22Rv1 (cell line): ENCODE data around the gene CD58.
"Not testable (repeated sequence)": the region's sequence is repeated elsewhere in the genome, so short reads cannot be mapped to it uniquely, and the experiment has no call there.

Experiments
- ZFX ChIP-seq: fragments of 450-650 bp; IDR thresholded peaks from 2 replicates; pipeline ENCODE4 v1.6.1; 2017; ENCODE audit warnings: antibody characterized with exemption, borderline replicate concordance
- TF ChIP-seq, protein P1 (sequence below): fragments of 450-650 bp; IDR thresholded peaks from 2 replicates; pipeline ENCODE4 v1.5.1; 2017; ENCODE audit warnings: mild to moderate bottlenecking

DNA sequence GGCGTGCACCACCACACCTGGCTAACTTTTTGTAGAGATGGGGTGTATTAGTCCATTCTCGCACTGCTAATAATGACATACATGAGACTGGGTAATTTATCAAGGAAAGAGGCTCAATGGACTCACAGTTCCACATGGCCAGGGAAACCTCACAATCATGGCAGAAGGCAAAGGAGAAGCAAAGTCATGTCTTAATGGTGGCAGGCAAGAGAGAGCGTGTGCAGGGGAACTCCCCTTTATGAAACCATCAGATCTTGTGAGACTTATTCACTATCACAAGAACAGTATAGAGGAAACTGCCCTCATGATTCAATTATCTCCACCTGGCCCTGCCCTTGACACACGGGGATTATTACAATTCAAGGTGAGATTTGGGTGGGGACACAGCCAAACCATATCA lies 8.4 kb downstream of the CD58 start:
- TF ChIP-seq, protein P1, sequence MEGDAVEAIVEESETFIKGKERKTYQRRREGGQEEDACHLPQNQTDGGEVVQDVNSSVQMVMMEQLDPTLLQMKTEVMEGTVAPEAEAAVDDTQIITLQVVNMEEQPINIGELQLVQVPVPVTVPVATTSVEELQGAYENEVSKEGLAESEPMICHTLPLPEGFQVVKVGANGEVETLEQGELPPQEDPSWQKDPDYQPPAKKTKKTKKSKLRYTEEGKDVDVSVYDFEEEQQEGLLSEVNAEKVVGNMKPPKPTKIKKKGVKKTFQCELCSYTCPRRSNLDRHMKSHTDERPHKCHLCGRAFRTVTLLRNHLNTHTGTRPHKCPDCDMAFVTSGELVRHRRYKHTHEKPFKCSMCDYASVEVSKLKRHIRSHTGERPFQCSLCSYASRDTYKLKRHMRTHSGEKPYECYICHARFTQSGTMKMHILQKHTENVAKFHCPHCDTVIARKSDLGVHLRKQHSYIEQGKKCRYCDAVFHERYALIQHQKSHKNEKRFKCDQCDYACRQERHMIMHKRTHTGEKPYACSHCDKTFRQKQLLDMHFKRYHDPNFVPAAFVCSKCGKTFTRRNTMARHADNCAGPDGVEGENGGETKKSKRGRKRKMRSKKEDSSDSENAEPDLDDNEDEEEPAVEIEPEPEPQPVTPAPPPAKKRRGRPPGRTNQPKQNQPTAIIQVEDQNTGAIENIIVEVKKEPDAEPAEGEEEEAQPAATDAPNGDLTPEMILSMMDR: not testable (repeated sequence)
- not testable (repeated sequence) for TF ChIP-seq ZFX
